NB4 (cell line): ENCODE measurements around the gene CYB561D2.
A peak's percentile ranks its signal among the peaks of the same experiment; 100 is the strongest.

Experiments
- DNase-seq: peaks from one replicate; pipeline ENCODE4 v3.0.0; 2010; ENCODE audit warnings: low read depth
- H3K4me3 ChIP-seq: one replicate; pipeline ENCODE4 v1.5.1; 2011; ENCODE audit warnings: mild to moderate bottlenecking, low read depth, low read length, moderate library complexity
- MYC ChIP-seq: IDR thresholded peaks from 2 replicates; pipeline ENCODE4 v1.6.1; 2011; ENCODE audit warnings: low read depth, low read length
- POLR2A ChIP-seq: IDR thresholded peaks from 2 replicates; pipeline ENCODE4 v1.6.1; 2011; ENCODE audit warnings: mild to moderate bottlenecking; ENCODE audit not compliant: insufficient read length; ENCODE audit errors: extremely low read depth
- TF ChIP-seq, protein P1 (sequence below): IDR thresholded peaks from 2 replicates; pipeline ENCODE4 v1.6.1; 2011; ENCODE audit warnings: low read depth, low read length
- TF ChIP-seq, protein P2 (sequence below): IDR thresholded peaks from one replicate; pipeline ENCODE4 v1.5.1; 2012; ENCODE audit warnings: low read depth, low read length

CYB561D2 gene

DNA sequence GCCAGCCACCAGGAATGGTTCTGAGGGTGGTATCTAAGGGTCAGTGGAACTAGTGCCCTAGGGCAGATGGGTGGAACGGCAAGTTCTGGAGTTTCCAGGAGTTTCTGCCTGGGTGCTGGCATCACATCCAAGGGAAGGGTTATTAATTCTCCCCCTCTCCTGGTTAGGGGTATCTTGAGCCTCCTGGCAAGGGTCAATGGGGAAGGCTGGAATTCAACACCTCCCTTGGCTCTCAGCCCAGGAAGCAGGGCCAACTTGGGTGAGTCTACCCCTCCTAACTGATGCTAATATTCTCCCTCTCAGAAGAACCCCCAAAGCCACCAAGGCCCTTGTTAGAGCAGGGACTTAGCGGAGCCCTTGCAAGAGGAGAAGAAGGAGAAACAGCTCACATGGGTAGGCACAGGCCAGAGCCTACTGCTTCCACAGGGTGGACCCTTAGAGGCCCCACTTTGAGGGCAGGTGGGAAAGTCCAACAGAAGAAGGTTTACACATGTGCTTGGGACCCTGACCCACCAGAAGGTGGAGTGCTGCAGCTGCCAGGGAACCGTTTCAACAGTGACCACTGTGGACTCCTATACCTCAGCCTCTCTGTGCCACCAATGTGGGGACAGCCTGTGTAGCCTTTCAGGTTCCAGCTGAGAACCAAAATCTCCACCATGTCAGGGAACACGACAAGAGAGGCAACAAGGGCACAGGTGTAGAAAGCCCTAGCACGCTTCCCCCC lies 5.3 kb downstream of the CYB561D2 start:
- no peak for TF ChIP-seq MYC
- TF ChIP-seq, protein P1, sequence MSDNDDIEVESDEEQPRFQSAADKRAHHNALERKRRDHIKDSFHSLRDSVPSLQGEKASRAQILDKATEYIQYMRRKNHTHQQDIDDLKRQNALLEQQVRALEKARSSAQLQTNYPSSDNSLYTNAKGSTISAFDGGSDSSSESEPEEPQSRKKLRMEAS: 0 out of 2 replicates have a peak, but pooled peaks have one; percentile 29
- H3K4me3 ChIP-seq: peak overlapping the region; percentile 79
- no peak for DNase-seq

GRCh38 chr3:50356553-50356952 lies 5.9 kb downstream of the CYB561D2 start:
- TF ChIP-seq MYC (no peak), POLR2A (no peak)
- TF ChIP-seq, protein P2, sequence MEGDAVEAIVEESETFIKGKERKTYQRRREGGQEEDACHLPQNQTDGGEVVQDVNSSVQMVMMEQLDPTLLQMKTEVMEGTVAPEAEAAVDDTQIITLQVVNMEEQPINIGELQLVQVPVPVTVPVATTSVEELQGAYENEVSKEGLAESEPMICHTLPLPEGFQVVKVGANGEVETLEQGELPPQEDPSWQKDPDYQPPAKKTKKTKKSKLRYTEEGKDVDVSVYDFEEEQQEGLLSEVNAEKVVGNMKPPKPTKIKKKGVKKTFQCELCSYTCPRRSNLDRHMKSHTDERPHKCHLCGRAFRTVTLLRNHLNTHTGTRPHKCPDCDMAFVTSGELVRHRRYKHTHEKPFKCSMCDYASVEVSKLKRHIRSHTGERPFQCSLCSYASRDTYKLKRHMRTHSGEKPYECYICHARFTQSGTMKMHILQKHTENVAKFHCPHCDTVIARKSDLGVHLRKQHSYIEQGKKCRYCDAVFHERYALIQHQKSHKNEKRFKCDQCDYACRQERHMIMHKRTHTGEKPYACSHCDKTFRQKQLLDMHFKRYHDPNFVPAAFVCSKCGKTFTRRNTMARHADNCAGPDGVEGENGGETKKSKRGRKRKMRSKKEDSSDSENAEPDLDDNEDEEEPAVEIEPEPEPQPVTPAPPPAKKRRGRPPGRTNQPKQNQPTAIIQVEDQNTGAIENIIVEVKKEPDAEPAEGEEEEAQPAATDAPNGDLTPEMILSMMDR: no peak
- TF ChIP-seq, protein P1: no peak
- DNase-seq: peak; percentile 60
- peak overlapping the region; percentile 79 for H3K4me3 ChIP-seq

- peak overlapping the region; percentile 79 for H3K4me3 ChIP-seq
- DNase-seq: peak; percentile 39
- TF ChIP-seq, protein P2: no peak
- TF ChIP-seq MYC: no peak
- TF ChIP-seq, protein P1: no peak
- TF ChIP-seq POLR2A: no peak
Observed at GRCh38 chr3:50357481-50357880, 6.8 kb downstream of the CYB561D2 start.

DNA sequence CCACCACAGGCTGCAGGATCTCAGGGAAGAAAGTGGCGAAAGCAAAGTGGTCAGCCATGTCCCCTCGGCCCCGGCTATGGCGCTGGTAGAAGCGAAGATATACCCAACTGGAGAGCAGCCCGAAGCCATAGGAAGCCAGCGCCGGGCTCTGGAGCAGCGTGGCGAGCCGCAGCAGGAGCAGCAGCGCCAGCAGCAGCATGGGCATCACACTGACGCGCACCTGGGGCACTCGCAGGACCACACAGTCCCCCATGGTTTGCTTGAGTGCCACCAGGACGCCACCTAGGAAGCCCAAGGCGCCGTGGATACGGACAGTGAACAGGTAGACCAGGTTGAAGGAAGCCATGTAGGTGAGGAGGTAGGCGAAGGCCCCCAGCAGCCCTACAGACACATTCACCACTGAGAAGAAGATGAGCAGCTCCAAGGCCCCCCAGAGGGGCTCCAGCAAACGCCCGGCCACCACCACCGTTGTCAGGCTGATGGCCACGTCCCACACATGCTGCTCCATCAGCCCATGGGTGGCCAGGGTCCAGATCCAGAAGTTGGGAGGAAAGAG lies 7.8 kb downstream of the CYB561D2 start:
- TF ChIP-seq, protein P1: no peak
- TF ChIP-seq, protein P2: no peak
- peak overlapping the region; percentile 79 for H3K4me3 ChIP-seq
- no peak for DNase-seq

DNA sequence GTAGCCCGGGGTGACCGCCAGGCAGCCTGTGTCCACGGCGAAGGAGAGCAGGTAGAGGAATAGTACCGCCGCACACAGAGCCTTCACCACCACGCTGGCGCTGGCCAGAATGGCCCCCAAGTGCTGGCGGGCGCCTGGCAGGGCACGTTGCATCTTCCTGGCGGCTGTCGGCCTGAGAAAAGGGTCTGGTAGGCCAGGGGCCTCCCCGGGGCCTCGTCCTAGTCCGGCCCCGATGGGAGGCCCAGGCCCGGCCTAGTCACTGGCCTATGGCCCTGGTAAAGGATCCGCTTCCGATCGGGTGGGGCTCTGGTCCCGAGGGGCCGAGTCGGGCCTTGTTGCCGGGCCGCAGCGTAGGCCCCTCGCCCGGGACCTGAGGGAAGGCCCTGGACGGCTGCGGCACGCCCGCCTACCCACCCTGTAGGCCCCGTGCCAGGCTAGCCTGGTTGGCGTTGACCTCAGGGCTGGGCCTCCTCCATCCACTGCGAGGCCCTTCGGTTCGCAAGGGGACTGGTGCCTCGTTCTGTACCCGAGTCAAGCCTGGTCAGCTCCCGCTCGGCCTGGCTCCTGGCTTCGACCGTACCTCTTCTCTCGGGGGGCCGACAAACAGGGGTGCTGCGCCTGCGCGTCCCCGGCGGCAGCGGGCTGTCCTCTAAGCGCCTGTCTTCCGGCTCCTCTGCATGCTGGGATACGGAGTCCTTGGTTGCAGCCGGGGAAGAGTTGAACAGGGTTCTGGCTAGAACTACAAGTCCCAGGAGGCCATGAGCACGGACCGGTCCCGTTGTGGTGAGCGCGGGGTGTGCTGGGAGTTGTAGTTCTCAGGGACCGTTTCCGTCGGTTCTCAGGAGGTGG lies 8.5 kb downstream of the CYB561D2 start, which contains the start of gene TMEM115:
Gene TMEM115, minus strand, starts transcription at position 611 of the 849 bp plus-strand sequence. Its CDS starts 458 bp downstream, at position 153.
- peak; percentile 98 for DNase-seq
- peak within 1 kb of the TSS; percentile 79 for H3K4me3 ChIP-seq
- TF ChIP-seq, protein P1: no peak; the same call in none of the 2 replicates
- TF ChIP-seq POLR2A: peak; percentile 50
- peak; percentile 57 for TF ChIP-seq MYC
- TF ChIP-seq, protein P2: no peak

DNA sequence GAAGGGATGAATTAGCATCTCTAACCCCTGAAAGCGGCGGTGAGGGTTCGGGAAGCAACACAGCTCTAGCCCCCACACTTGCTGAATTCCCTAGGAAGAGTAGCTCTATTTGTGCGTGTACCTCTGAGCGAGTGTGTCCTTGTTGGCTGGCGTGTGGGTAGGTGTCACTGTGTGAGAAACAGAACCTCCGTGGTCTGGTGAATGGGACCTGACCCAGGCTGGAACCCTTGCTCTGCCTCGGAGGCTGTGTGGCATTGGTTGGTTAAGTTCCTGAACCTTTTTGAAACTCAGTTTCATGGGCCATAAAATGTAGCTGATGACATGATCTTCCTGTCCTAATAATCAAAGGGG lies 9.1 kb downstream of the CYB561D2 start:
- no peak overlapping the region for H3K4me3 ChIP-seq
- no peak for DNase-seq
- TF ChIP-seq, protein P1: no peak
- no peak for TF ChIP-seq MYC
- TF ChIP-seq, protein P2: no peak
- TF ChIP-seq POLR2A: no peak
